Osteoblast (primary cell): ENCODE data around the gene PARP15. TPM values are rescaled to one million over a fixed set of nuclear protein-coding genes. Genes with fewer than 3 reads are reported as not detected.

Experiments used
- DNase-seq: peaks from one replicate; pipeline ENCODE4 v3.0.0; 2011; ENCODE audit warnings: low spot score, mixed read lengths; ENCODE audit not compliant: insufficient read length; ENCODE audit errors: missing footprints
- H2AFZ ChIP-seq: 2 replicates; pipeline ENCODE4 v1.6.0; 2011; ENCODE audit warnings: mild to moderate bottlenecking, low read length
- H3K27ac ChIP-seq: 2 replicates; pipeline ENCODE4 v1.5.1; 2011; ENCODE audit warnings: mild to moderate bottlenecking, low read depth, low read length, moderate library complexity
- H3K27me3 ChIP-seq: 2 replicates; pipeline ENCODE4 v1.6.0; 2012; ENCODE audit warnings: mild to moderate bottlenecking, control low read depth, inconsistent platforms, low read length, moderate library complexity; ENCODE audit not compliant: insufficient read depth
- H3K36me3 ChIP-seq: 2 replicates; pipeline ENCODE4 v1.5.1; 2011; ENCODE audit warnings: mild to moderate bottlenecking, low read length, control low read depth, moderate library complexity; ENCODE audit not compliant: insufficient read depth
- H3K4me1 ChIP-seq: 2 replicates; pipeline ENCODE4 v1.5.1; 2011; ENCODE audit warnings: mild to moderate bottlenecking, low read length, control low read depth, moderate library complexity; ENCODE audit not compliant: insufficient read depth
- H3K4me2 ChIP-seq: 2 replicates; pipeline ENCODE4 v1.6.0; 2011; ENCODE audit warnings: mild to moderate bottlenecking, low read length; ENCODE audit not compliant: insufficient read depth
- H3K4me3 ChIP-seq: fragments of 200-600 bp; sonication (generic); 3 replicates; pipeline ENCODE4 v1.5.1; 2012; ENCODE audit warnings: mild to moderate bottlenecking, low read length, inconsistent platforms; ENCODE audit not compliant: insufficient read depth
- H3K79me2 ChIP-seq: 2 replicates; pipeline ENCODE4 v1.6.0; 2012; ENCODE audit warnings: mild to moderate bottlenecking, low read length, control low read depth, inconsistent platforms; ENCODE audit not compliant: insufficient read depth
- H3K9me3 ChIP-seq: 2 replicates; pipeline ENCODE4 v1.5.1; 2011; ENCODE audit warnings: low read depth, low read length, control low read depth
- H4K20me1 ChIP-seq: 2 replicates; pipeline ENCODE4 v1.6.0; 2012; ENCODE audit warnings: mild to moderate bottlenecking, low read length, control low read depth; ENCODE audit not compliant: insufficient read depth
- CTCF ChIP-seq: IDR thresholded peaks from 2 replicates; pipeline ENCODE4 v1.5.1; 2011; ENCODE audit warnings: mild to moderate bottlenecking, low read depth, low read length, moderate library complexity; ENCODE audit errors: extremely low read depth
- total RNA-seq: library from RNA; depleted of rRNA; stranded (reverse); fragments of >200 nt; gene quantifications from 2 replicates; pipeline ENCODE4 v1.2.3, GENCODE V29; 2012

PARP15 gene
- 3.2 and 3.6 TPM in 2 replicates for total RNA-seq

DNA sequence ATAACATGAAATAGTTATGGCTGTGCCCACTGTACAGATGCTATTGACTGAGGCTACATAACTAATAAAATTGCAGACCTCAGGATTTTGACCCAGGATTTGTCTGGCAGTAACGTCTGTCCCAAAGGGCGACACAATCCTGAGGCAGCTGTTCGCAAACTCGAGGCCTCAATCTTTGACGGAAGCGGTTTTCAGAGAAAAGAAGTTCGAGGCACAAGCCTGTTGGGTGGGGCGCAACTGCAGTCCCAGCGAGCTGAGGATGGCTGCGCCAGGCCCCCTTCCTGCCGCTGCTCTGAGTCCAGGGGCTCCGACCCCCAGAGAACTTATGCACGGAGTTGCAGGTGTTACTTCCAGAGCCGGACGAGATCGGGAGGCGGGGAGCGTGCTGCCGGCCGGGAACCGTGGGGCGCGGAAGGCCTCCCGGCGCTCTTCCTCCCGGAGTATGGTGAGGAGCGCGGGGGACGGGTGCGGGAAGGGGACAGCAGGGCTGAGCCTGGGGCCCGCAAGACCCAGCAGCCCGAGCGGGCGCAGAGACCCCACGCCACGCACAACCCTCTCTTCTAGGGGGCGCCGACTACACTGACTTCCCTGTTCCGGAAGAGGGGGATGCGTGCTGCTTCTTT lies at the start of gene PARP15:
TSS of gene PARP15 (plus strand) at position 242 of the 623 bp plus-strand sequence. CDS start at position 260, 18 bp downstream.
- Histone ChIP-seq H3K27ac (no peak within 1 kb of the TSS), H3K4me1 (peaks cover 22% of the 10 kb centered on the region), H4K20me1 (no peaks in the 10 kb centered on the region), H3K36me3 (no peaks in the 10 kb centered on the region), H3K9me3 (no peaks in the 10 kb centered on the region), H3K4me3 (peak within 1 kb of the TSS; percentile 73), H3K4me2 (peak within 1 kb of the TSS; percentile 81), H2AFZ (peak within 1 kb of the TSS; percentile 94), H3K79me2 (no peaks in the 10 kb centered on the region), H3K27me3 (no peaks in the 10 kb centered on the region)
- DNase-seq: peak; percentile 26
- no peak for TF ChIP-seq CTCF

GRCh38 chr3:122530164-122530563 lies 47.3 kb upstream of the PARP15 start:
- Histone ChIP-seq H3K4me2 (no peak overlapping the region), H4K20me1 (no peaks in the 10 kb centered on the region), H3K4me1 (peaks cover 12% of the 10 kb centered on the region), H3K4me3 (no peak overlapping the region), H3K36me3 (peaks cover 22% of the 10 kb centered on the region), H3K9me3 (no peaks in the 10 kb centered on the region), H3K27me3 (no peaks in the 10 kb centered on the region), H3K27ac (no peak overlapping the region), H2AFZ (no peak overlapping the region), H3K79me2 (no peaks in the 10 kb centered on the region)
- no peak for DNase-seq
- no peak for TF ChIP-seq CTCF

DNA sequence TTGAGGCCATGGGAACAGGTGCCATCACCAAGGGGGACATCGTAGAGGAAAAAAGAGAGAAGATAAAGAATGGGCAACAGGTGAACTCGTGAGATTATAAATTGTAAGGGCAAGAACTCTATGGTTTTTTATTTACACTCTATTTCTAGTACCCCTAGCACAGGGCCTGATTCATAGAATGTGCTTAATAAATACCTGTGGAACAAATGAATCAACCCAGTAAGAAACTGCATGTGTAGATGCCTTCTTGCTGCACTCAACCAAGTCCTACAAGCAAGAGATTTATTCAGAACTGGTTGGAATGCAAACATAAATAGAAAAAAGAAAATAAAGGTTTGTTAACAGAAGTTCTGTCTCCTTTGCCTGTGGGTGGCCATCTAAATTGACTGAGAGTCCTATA lies 44.0 kb upstream of the PARP15 start:
- H3K4me1 ChIP-seq: peaks cover 12% of the 10 kb centered on the region
- no peaks in the 10 kb centered on the region for H4K20me1 ChIP-seq
- no peak overlapping the region for H3K27ac ChIP-seq
- H3K36me3 ChIP-seq: peaks cover 27% of the 10 kb centered on the region
- no peak for TF ChIP-seq CTCF
- H2AFZ ChIP-seq: no peak overlapping the region
- H3K79me2 ChIP-seq: no peaks in the 10 kb centered on the region
- no peak overlapping the region for H3K4me2 ChIP-seq
- H3K9me3 ChIP-seq: no peaks in the 10 kb centered on the region
- no peak overlapping the region for H3K4me3 ChIP-seq
- H3K27me3 ChIP-seq: no peaks in the 10 kb centered on the region
- no peak for DNase-seq

DNA sequence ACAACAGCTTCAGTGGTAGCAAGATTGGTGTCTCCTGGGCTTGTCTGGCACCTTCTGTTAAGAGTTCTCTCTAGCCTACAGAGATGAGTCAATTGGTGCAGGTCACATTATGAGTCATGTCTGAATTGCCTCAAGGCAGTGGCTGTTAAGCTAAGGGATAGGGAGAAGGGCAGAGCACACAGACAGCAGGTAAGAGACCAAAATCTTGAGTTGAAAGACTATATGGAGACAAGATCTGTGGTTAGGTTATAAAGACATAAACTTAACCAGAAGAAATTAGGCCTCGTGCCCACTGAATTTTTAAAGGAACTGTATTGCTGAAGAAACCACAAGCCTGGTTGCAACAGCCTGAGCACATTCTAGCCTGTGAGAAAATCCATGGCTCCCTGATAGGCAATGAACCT lies 43.5 kb upstream of the PARP15 start:
- Histone ChIP-seq H3K4me1 (peaks cover 12% of the 10 kb centered on the region), H3K27ac (no peak overlapping the region), H4K20me1 (no peaks in the 10 kb centered on the region), H3K36me3 (peaks cover 25% of the 10 kb centered on the region), H3K9me3 (no peaks in the 10 kb centered on the region), H3K27me3 (no peaks in the 10 kb centered on the region), H3K4me2 (no peak overlapping the region), H2AFZ (no peak overlapping the region), H3K79me2 (no peaks in the 10 kb centered on the region), H3K4me3 (no peak overlapping the region)
- TF ChIP-seq CTCF: no peak
- peak; percentile 87 for DNase-seq
